ENCODE results near the gene SPO11. TPM values are rescaled to one million over a fixed set of nuclear protein-coding genes. Genes with fewer than 3 reads are reported as not detected.

SPO11 gene, protein sequence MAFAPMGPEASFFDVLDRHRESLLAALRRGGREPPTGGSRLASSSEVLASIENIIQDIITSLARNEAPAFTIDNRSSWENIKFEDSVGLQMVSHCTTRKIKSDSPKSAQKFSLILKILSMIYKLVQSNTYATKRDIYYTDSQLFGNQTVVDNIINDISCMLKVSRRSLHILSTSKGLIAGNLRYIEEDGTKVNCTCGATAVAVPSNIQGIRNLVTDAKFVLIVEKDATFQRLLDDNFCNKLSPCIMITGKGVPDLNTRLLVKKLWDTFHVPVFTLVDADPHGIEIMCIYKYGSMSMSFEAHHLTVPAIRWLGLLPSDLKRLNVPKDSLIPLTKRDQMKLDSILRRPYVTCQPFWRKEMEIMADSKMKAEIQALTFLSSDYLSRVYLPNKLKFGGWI
- total RNA-seq (2022) (not detected in 2 replicates), Bru-seq, nascent RNA (percentile 13 among the genes with signal in this experiment), BruChase-seq, experiment 1, labeled RNA remaining after a 2-hour chase (percentile 8 among the genes with signal in this experiment), BruChase-seq, experiment 2, labeled RNA remaining after a 6-hour chase (not detected)
- long read RNA-seq: 0 reads

GRCh38 chr20:57329608-57330221, at the start of gene SPO11:
SPO11 (plus strand) TSS chr20:57329803; CDS start chr20:57329868, 65 bp downstream.
- TF ChIP-seq CTCF (IDR thresholded peaks at IDR 0.05; ENCODE audit: insufficient read depth in 1 of 2, low read depth in 1 of 2, low read length in 1 of 2, severe bottlenecking in 1 of 2, unreplicated experiment in 1 of 2): peak; percentile 41 to 80
- no peaks in the 10 kb centered on the region for H3K27me3 Mint-ChIP-seq (ENCODE audit: insufficient read depth, unreplicated experiment)
- intact Hi-C loops (cut with micrococcal nuclease; ENCODE audit: unreplicated experiment): no loop called here
- no peaks in the 10 kb centered on the region for H3K9me3 ChIP-seq
- H3K27ac Mint-ChIP-seq (ENCODE audit: unreplicated experiment): peak within 1 kb of the TSS; percentile 68
- DNase-seq: peak; percentile 67 to 79
- ChIA-PET POLR2A (no interaction called here), CTCF (interaction anchor here (0.7 to 2.8 kb wide), 10 partner anchors 12 to 240 kb away, joined by 3 to 11 read pairs (median 3); no protein-coding TSS in a partner anchor)
- H3K27me3 ChIP-seq (replicated peaks; ENCODE audit: control insufficient read depth, insufficient read depth, low read length): no peaks in the 10 kb centered on the region
- peaks cover 6% of the 10 kb centered on the region for H3K36me3 Mint-ChIP-seq (ENCODE audit: insufficient read depth, unreplicated experiment)
- no peaks in the 10 kb centered on the region for H3K9me3 Mint-ChIP-seq (ENCODE audit: unreplicated experiment)
- peak within 1 kb of the TSS; percentile 42 for H3K4me3 Mint-ChIP-seq (ENCODE audit: unreplicated experiment)
- peaks cover 52% of the 10 kb centered on the region for H3K4me1 ChIP-seq
- no TSS peak for BruUV-seq (replicated peaks)
- no peaks in the 10 kb centered on the region for H3K36me3 ChIP-seq (ENCODE audit: control insufficient read depth, insufficient read depth, low read length)
- H3K4me1 Mint-ChIP-seq (ENCODE audit: low read depth, unreplicated experiment): peaks cover 38% of the 10 kb centered on the region
- no peak within 1 kb of the TSS for H3K4me3 ChIP-seq (ENCODE audit: low read depth, low read length)

DNA sequence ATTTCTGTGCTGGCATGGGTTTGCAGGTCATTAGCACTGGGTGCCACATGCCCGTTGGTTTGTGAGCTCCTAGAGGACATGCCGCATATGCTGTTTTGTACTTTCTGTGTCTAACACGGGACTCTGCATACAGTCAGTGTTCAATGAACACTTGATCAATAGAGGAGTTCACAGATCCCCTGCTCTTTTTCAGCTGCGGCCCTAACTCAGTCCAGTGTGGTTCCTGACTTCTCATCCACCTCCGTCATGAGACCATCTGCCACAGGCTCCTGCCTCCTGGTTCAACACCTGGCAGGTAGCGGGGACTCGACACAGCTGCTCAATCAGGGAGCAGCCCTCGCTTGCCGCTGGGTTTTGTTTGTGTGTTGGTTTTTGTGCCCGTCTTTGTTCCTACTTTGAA, 49.4 kb upstream of the SPO11 start:
- H3K27ac Mint-ChIP-seq (ENCODE audit: unreplicated experiment): no peak overlapping the region

More for the DNA sequence above, 49.4 kb upstream of the SPO11 start:
- DNase-seq: no peak
- Histone ChIP-seq H3K9me3 (no peaks in the 10 kb centered on the region), H3K27me3 (replicated peaks; ENCODE audit: control insufficient read depth, insufficient read depth, low read length) (no peaks in the 10 kb centered on the region), H3K36me3 (ENCODE audit: control insufficient read depth, insufficient read depth, low read length) (no peaks in the 10 kb centered on the region), H3K4me1 (peaks cover 45% of the 10 kb centered on the region), H3K4me3 (ENCODE audit: low read depth, low read length) (no peak overlapping the region)
- no peak for TF ChIP-seq CTCF (IDR thresholded peaks at IDR 0.05; ENCODE audit: insufficient read depth in 1 of 2, low read depth in 1 of 2, low read length in 1 of 2, severe bottlenecking in 1 of 2, unreplicated experiment in 1 of 2)
- CTCF ChIA-PET: interaction anchor here (1.0 to 1.2 kb wide), 2 partner anchors 10 to 52 kb away, joined by 3 to 5 read pairs; no protein-coding TSS in a partner anchor
- POLR2A ChIA-PET: no interaction called here
- Mint-ChIP-seq H3K4me1 (ENCODE audit: low read depth, unreplicated experiment) (peaks cover 51% of the 10 kb centered on the region), H3K27me3 (ENCODE audit: insufficient read depth, unreplicated experiment) (no peaks in the 10 kb centered on the region), H3K36me3 (ENCODE audit: insufficient read depth, unreplicated experiment) (peaks cover 4% of the 10 kb centered on the region), H3K9me3 (ENCODE audit: unreplicated experiment) (no peaks in the 10 kb centered on the region), H3K4me3 (ENCODE audit: unreplicated experiment) (no peak overlapping the region)
- BruUV-seq (replicated peaks): no TSS peak
- intact Hi-C loops (cut with micrococcal nuclease; ENCODE audit: unreplicated experiment): no loop called here

Data from Caco-2 (cell line).